HCT116 (cell line): Measurements from ENCODE around the gene KIF21B.

Experiments used
- EZH2 ChIP-seq: fragments of 200-600 bp; sonication (generic); IDR thresholded peaks from 2 replicates; pipeline ENCODE4 v1.6.1; 2017; ENCODE audit warnings: antibody characterized with exemption, mixed run types
- FOSL1 ChIP-seq: IDR thresholded peaks from 2 replicates; pipeline ENCODE4 v1.6.1; 2012; ENCODE audit warnings: low read depth
- POLR2A ChIP-seq: IDR thresholded peaks from 2 replicates; pipeline ENCODE4 v1.7.0; 2011; ENCODE audit warnings: borderline replicate concordance; ENCODE audit not compliant: insufficient read depth, insufficient read length; ENCODE audit errors: extremely low read depth
- POLR2AphosphoS5 ChIP-seq: IDR thresholded peaks from 2 replicates; pipeline ENCODE4 v1.6.1; 2011; ENCODE audit warnings: mild to moderate bottlenecking, low read depth, low read length, moderate library complexity
- TF ChIP-seq, protein P1 (sequence below), 3 experiments: fragments of 200-600 bp in 1 of 3; sonication (generic) in 1 of 3; IDR thresholded peaks in 2 of 3; conservative IDR thresholded peaks in 1 of 3; 2 replicates each; pipeline ENCODE4 v1.5.1; 2012 to 2017; ENCODE audit warnings: low read depth in 2 of 3, low read length in 2 of 3, antibody characterized with exemption in 1 of 3, borderline replicate concordance in 1 of 3, control low read depth in 1 of 3, mild to moderate bottlenecking in 1 of 3, mixed read lengths in 1 of 3, mixed run types in 1 of 3, moderate library complexity in 1 of 3; ENCODE audit not compliant: insufficient read depth in 1 of 3
- TF ChIP-seq, protein P2 (sequence below): IDR thresholded peaks from 2 replicates; pipeline ENCODE4 v1.6.1; 2012
- TF ChIP-seq, protein P3 (sequence below): IDR thresholded peaks from 2 replicates; pipeline ENCODE4 v1.6.1; 2012; ENCODE audit warnings: low read depth

DNA sequence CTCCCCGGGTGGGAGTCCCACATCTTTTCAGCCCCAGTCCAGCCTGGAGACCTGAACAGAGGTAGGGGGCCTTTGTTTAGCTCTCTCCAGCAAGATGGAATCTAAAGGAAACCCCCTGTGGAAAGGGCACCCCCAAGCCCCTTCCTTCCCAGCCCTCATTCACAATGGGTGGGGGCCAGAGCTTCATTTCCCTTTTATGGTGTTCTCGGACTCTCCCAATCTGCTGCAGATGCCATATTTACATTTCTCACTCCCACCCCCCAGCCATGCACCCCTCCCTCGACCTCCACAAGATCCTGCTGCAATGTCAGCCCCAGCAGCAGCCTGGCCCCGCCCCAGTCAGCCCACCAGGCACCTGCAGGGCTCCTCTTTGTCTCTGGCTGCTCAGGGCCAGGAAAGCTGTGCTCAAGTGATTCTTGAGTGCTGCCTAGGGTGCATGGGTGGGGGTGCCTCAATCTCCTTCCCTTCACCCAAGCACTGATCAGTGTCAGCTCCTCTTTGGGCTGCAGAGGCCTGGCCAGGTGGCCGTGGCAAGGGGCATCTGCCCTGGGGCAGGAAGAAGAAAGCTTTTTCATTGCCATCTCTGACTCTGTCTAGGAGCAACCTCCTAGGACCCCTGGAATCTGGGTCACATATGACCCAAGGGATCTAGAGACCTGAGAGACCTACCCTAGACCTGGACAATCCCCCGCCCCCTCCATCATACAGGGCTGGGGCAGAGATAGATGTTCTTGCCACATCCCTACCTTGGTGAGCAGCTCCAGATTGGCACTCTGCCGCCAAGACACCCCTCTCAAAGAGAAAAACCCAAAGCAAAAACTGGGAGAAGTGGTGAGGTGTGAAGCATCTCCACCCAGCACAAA lies 1.7 kb downstream of the KIF21B start:
- TF ChIP-seq EZH2 (no peak), FOSL1 (no peak), POLR2A (no peak), POLR2AphosphoS5 (no peak)
- TF ChIP-seq, protein P1, sequence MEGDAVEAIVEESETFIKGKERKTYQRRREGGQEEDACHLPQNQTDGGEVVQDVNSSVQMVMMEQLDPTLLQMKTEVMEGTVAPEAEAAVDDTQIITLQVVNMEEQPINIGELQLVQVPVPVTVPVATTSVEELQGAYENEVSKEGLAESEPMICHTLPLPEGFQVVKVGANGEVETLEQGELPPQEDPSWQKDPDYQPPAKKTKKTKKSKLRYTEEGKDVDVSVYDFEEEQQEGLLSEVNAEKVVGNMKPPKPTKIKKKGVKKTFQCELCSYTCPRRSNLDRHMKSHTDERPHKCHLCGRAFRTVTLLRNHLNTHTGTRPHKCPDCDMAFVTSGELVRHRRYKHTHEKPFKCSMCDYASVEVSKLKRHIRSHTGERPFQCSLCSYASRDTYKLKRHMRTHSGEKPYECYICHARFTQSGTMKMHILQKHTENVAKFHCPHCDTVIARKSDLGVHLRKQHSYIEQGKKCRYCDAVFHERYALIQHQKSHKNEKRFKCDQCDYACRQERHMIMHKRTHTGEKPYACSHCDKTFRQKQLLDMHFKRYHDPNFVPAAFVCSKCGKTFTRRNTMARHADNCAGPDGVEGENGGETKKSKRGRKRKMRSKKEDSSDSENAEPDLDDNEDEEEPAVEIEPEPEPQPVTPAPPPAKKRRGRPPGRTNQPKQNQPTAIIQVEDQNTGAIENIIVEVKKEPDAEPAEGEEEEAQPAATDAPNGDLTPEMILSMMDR (IDR thresholded peaks at IDR 0.05 in 2 of 3, conservative IDR thresholded peaks at IDR 0.05 in 1 of 3; ENCODE audit: borderline replicate concordance in 1 of 3, insufficient read depth in 1 of 3, low read depth in 2 of 3, low read length in 2 of 3): no peak
- TF ChIP-seq, protein P2, sequence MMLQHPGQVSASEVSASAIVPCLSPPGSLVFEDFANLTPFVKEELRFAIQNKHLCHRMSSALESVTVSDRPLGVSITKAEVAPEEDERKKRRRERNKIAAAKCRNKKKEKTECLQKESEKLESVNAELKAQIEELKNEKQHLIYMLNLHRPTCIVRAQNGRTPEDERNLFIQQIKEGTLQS: no peak
- TF ChIP-seq, protein P3, sequence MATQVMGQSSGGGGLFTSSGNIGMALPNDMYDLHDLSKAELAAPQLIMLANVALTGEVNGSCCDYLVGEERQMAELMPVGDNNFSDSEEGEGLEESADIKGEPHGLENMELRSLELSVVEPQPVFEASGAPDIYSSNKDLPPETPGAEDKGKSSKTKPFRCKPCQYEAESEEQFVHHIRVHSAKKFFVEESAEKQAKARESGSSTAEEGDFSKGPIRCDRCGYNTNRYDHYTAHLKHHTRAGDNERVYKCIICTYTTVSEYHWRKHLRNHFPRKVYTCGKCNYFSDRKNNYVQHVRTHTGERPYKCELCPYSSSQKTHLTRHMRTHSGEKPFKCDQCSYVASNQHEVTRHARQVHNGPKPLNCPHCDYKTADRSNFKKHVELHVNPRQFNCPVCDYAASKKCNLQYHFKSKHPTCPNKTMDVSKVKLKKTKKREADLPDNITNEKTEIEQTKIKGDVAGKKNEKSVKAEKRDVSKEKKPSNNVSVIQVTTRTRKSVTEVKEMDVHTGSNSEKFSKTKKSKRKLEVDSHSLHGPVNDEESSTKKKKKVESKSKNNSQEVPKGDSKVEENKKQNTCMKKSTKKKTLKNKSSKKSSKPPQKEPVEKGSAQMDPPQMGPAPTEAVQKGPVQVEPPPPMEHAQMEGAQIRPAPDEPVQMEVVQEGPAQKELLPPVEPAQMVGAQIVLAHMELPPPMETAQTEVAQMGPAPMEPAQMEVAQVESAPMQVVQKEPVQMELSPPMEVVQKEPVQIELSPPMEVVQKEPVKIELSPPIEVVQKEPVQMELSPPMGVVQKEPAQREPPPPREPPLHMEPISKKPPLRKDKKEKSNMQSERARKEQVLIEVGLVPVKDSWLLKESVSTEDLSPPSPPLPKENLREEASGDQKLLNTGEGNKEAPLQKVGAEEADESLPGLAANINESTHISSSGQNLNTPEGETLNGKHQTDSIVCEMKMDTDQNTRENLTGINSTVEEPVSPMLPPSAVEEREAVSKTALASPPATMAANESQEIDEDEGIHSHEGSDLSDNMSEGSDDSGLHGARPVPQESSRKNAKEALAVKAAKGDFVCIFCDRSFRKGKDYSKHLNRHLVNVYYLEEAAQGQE: no peak
